BJ (cell line): ENCODE results near the gene REXO2. TPM values are rescaled to one million over a fixed set of nuclear protein-coding genes. Genes with fewer than 3 reads are reported as not detected.

Source experiments
- CTCF ChIA-PET: fragments of 350-600 bp; formaldehyde crosslinking; extraction: SDS; loops from one replicate; lab custom pipeline; 2021; ENCODE audit warnings: antibody characterized with exemption, inconsistent platforms; lab: Yijun Ruan, JAX
- POLR2A ChIA-PET: fragments of 300-600 bp; sonication (Branson Sonifier 250); formaldehyde crosslinking; extraction: SDS; loops from one replicate; lab custom pipeline; 2021; ENCODE audit warnings: antibody characterized with exemption; lab: Charles Lee
- DNase-seq: peaks from one replicate; pipeline ENCODE4 v3.0.0-alpha.2; 2011; ENCODE audit warnings: low read depth
- H3K27me3 ChIP-seq: 2 replicates; pipeline ENCODE4 v1.6.0; 2011; ENCODE audit warnings: low read length; ENCODE audit not compliant: control insufficient read depth, insufficient read depth
- H3K36me3 ChIP-seq: 2 replicates; pipeline ENCODE4 v1.5.1; 2011; ENCODE audit warnings: low read length; ENCODE audit not compliant: control insufficient read depth, insufficient read depth
- H3K4me3 ChIP-seq: 2 replicates; pipeline ENCODE4 v1.5.1; 2011; ENCODE audit warnings: low read depth, mild to moderate bottlenecking, control low read depth, low read length
- CTCF ChIP-seq: IDR thresholded peaks from 2 replicates; pipeline ENCODE4 v1.5.1; 2011; ENCODE audit warnings: low read depth, mild to moderate bottlenecking, control low read depth, inconsistent platforms, low read length, moderate library complexity; ENCODE audit not compliant: insufficient read depth
- polyA plus RNA-seq: library from polyadenylated mRNA; depleted of rRNA; stranded (reverse); fragments of >200 nt; gene quantifications from 2 replicates; pipeline ENCODE4 v1.2.3, GENCODE V29; 2011

The REXO2 gene
- polyA plus RNA-seq, 1 experiment, result 266 TPM

DNA sequence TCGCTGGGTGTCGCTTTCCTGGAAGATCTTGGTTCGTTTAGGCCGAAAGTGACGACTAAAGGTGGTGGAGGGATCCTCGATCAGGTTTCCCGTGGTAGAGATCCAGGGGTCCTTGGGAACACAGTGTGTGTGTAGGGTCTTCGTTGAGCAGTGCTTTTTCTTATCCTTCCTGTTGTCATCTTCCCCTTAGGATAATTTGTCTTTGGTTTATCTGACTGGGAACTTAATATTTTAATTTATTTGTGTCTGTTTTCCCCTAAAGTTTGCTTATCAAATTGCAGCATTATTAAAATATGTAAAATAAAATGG is 38.4 kb upstream of the REXO2 start:
- CTCF ChIA-PET, result no interaction called here
- DNase-seq, result no peak
- POLR2A ChIA-PET, result no interaction called here
- H3K36me3 ChIP-seq, result peaks cover 2% of the 10 kb centered on the region
- H3K4me3 ChIP-seq, result peak overlapping the region; percentile 72
- no peaks in the 10 kb centered on the region for H3K27me3 ChIP-seq
- no peak for TF ChIP-seq CTCF

- TF ChIP-seq CTCF, result no peak
Observed at GRCh38 chr11:114401311-114401710, 38.0 kb upstream of the REXO2 start.

DNA sequence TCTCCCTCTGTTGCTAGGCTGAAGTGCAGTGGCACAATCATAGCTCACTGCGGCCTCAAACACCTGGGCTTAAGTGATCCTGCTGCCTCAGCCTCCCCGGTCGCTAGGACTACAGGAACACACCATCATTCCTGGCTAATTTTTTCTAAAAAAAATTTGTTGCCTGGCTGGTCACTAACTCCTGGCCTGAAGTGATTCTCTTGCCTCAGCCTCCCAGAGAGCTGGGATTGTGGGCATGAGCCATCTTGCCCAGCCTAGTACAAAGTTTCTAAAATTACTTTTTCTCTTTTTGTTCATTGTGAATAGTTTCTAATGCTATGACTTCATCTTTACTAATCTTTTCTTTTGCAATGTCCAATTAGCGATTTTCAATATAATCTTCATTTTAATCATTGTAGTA is 26.3 kb upstream of the REXO2 start:
- DNase-seq, result no peak
- ChIA-PET CTCF (no interaction called here), POLR2A (no interaction called here)
- Histone ChIP-seq H3K4me3 (no peak overlapping the region), H3K36me3 (peaks cover 3% of the 10 kb centered on the region), H3K27me3 (no peaks in the 10 kb centered on the region)
- TF ChIP-seq CTCF, result no peak

More at GRCh38 chr11:114401311-114401710, 38.0 kb upstream of the REXO2 start:
- Histone ChIP-seq H3K27me3 (no peaks in the 10 kb centered on the region), H3K36me3 (peaks cover 2% of the 10 kb centered on the region), H3K4me3 (peak overlapping the region; percentile 72)
- no peak for DNase-seq
- ChIA-PET POLR2A (no interaction called here), CTCF (no interaction called here)

GRCh38 chr11:114413958-114414357 is 25.3 kb upstream of the REXO2 start:
- ChIA-PET CTCF (no interaction called here), POLR2A (no interaction called here)
- no peak for TF ChIP-seq CTCF
- Histone ChIP-seq H3K36me3 (peaks cover 3% of the 10 kb centered on the region), H3K27me3 (no peaks in the 10 kb centered on the region), H3K4me3 (no peak overlapping the region)
- DNase-seq, result no peak

DNA sequence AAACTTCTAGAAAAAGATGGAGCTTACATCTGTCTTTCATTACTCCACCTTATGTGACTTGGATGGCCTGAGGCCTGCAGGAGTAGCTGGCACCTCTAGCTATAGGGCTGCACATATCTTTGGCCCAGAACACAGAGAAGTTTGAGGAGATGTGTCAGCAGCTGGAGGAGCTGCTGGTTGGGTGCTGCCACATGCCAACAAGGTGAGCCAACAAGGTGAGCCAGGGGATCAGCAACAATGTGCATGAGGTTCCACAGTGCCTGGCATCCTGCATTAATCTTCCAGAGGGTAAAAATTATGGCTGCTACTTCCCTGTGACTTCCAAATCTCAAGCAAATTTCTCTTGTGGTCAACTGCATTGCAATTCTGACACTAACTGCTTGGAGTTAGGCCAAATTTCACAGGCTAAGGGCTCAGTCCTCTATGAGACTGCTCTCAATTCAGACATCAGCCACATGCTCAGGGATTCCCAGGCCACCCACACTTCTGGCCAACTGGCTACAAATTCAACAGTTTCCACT is 22.8 kb upstream of the REXO2 start:
- peaks cover 3% of the 10 kb centered on the region; the same call in 1 of the 2 replicates for H3K36me3 ChIP-seq
- POLR2A ChIA-PET, result no interaction called here

More for the DNA sequence above, 22.8 kb upstream of the REXO2 start:
- CTCF ChIA-PET, result no interaction called here
- no peak for DNase-seq
- TF ChIP-seq CTCF, result no peak
- Histone ChIP-seq H3K4me3 (no peak overlapping the region), H3K27me3 (no peaks in the 10 kb centered on the region)
